Medulla oblongata (tissue), 1 donor: ENCODE data around the gene MZF1.

Experiments used
- DNase-seq: peaks from one replicate; pipeline ENCODE4 v3.0.0-alpha.2; 2015; ENCODE audit errors: extremely low spot score

The MZF1 gene

DNA sequence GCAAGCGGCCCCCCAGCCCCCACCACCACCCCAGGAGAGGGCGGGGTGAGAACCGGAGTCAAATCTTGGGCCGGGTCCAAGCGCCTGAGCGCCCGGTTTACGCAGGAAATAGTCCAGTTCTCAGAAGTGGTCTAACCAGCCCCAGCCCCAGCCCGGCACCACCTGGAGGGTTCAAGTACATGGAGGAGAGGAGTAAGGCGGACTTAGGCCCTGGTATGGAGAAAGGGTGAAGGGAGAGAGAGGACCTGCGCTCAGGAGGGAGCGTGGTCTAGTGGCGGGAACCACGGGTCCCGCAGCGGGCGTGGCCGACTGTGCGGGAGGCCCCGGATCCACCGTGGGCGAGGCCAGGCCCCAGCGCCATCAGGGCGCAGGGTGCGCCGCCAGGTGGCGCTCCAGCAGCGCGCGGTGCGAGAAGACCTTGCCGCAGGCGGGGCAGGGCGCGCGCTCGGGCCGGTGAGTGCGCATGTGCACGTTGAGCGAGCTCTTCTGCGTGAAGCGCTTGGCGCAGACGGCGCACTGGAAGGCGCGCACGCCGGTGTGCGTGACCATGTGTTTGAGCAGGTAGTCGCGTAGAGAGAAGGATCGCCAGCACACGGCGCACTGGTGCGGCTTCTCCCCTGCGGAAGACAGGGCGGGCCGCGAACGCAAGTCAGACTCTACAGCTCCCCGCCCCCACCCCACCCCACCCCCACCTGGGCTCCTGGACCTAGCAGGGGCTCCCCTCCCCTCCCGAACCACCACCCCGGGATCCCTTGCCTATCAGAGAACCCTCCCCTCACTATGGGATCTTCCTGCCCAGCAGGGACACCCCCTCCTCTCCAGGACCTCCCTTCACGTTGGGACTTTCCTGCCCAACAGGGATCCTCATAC, 59.2 kb downstream of the MZF1 start:
- peak; percentile 77 for DNase-seq

- DNase-seq = no peak
Observed at GRCh38 chr19:58513213-58513693, 59.9 kb downstream of the MZF1 start.
